Activated CD4-positive, alpha-beta T cell treated with anti-CD3 and anti-CD28 coated beads, Interleukin-2, amount 10 ng/mL, durations not matched to agents 7 days and 5 days (primary cell): ENCODE measurements around the gene GRK3. TPM values are rescaled to one million over a fixed set of nuclear protein-coding genes. Genes with fewer than 3 reads are reported as not detected.

ENCODE experiments used
- CTCF ChIA-PET: fragments of 350-600 bp; sonication (Branson Sonifier 250); formaldehyde crosslinking; loops from one replicate; lab custom pipeline; 2021; ENCODE audit warnings: antibody characterized with exemption; lab: Charles Lee
- POLR2A ChIA-PET: fragments of 350-600 bp; sonication (Branson Sonifier 250); formaldehyde crosslinking; loops from one replicate; lab custom pipeline; 2021; ENCODE audit warnings: antibody characterized with exemption; lab: Charles Lee
- DNase-seq: peaks from one replicate; pipeline ENCODE4 v3.0.0-alpha.2; 2020
- H3K27ac Mint-ChIP-seq: one replicate; pipeline ENCODE4 v1.8.0; 2021; ENCODE audit warnings: mild to moderate bottlenecking, moderate library complexity, mixed read lengths
- H3K27me3 Mint-ChIP-seq: one replicate; pipeline ENCODE4 v1.8.0; 2021; ENCODE audit warnings: mixed read lengths
- H3K36me3 Mint-ChIP-seq: one replicate; pipeline ENCODE4 v1.8.0; 2021; ENCODE audit warnings: low read depth, mixed read lengths
- H3K4me1 Mint-ChIP-seq: one replicate; pipeline ENCODE4 v1.8.0; 2021; ENCODE audit warnings: mixed read lengths
- H3K4me3 Mint-ChIP-seq: one replicate; pipeline ENCODE4 v1.8.0; 2021; ENCODE audit warnings: mild to moderate bottlenecking, moderate library complexity, mixed read lengths
- H3K9me3 Mint-ChIP-seq: one replicate; pipeline ENCODE4 v1.8.0; 2021; ENCODE audit warnings: mixed read lengths
- total RNA-seq, 2 experiments: library from RNA; stranded (reverse); gene quantifications; one replicate each; pipeline ENCODE4 v1.2.3, GENCODE V29; 2021

GRK3 gene
- total RNA-seq, 2 experiments from 2014 or later: 23.4 to 24.2 TPM

GRCh38 chr22:25692397-25693267 lies 128.2 kb downstream of the GRK3 start:
- ChIA-PET CTCF (interaction anchor here (0.6 to 0.8 kb wide), 2 partner anchors 26 to 170 kb away, joined by 3 to 5 read pairs; no protein-coding TSS in a partner anchor), POLR2A (interaction anchor here (0.6 kb wide), 1 partner anchor 9 kb away, joined by 4 read pairs; no protein-coding TSS in a partner anchor)
- no peaks in the 10 kb centered on the region for H3K27me3 Mint-ChIP-seq
- H3K27ac Mint-ChIP-seq: no peak overlapping the region
- DNase-seq: no peak
- peaks cover 33% of the 10 kb centered on the region for H3K36me3 Mint-ChIP-seq
- H3K4me3 Mint-ChIP-seq: no peak overlapping the region
- H3K9me3 Mint-ChIP-seq: no peaks in the 10 kb centered on the region
- peaks cover under 1% of the 10 kb centered on the region for H3K4me1 Mint-ChIP-seq

- H3K27me3 Mint-ChIP-seq: no peaks in the 10 kb centered on the region
- CTCF ChIA-PET: interaction anchor here (0.8 kb wide), 1 partner anchor 25 kb away, joined by 3 read pairs; no protein-coding TSS in a partner anchor
These were observed 128.7 kb downstream of the GRK3 start for GRCh38 chr22:25693268-25693565.

GRCh38 chr22:25694196-25694907 lies 129.9 kb downstream of the GRK3 start:
- CTCF ChIA-PET: interaction anchor here (1.3 kb wide), 1 partner anchor 12 kb away, joined by 3 read pairs; no protein-coding TSS in a partner anchor
- no peaks in the 10 kb centered on the region for H3K27me3 Mint-ChIP-seq

More at GRCh38 chr22:25693268-25693565, 128.7 kb downstream of the GRK3 start:
- Mint-ChIP-seq H3K4me1 (peaks cover 5% of the 10 kb centered on the region), H3K27ac (no peak overlapping the region), H3K4me3 (no peak overlapping the region), H3K36me3 (peaks cover 36% of the 10 kb centered on the region), H3K9me3 (no peaks in the 10 kb centered on the region)
- POLR2A ChIA-PET: interaction anchor here (0.6 kb wide), 1 partner anchor 9 kb away, joined by 4 read pairs; no protein-coding TSS in a partner anchor
- DNase-seq: no peak

GRCh38 chr22:25695146-25695545 lies 130.7 kb downstream of the GRK3 start:
- H3K9me3 Mint-ChIP-seq: no peaks in the 10 kb centered on the region
- ChIA-PET CTCF (interaction anchor here (0.6 to 1.3 kb wide), 2 partner anchors 13 to 157 kb away, joined by 3 read pairs; no protein-coding TSS in a partner anchor), POLR2A (no interaction called here)
- H3K36me3 Mint-ChIP-seq: peaks cover 39% of the 10 kb centered on the region
- peaks cover 16% of the 10 kb centered on the region for H3K4me1 Mint-ChIP-seq
- H3K27me3 Mint-ChIP-seq: no peaks in the 10 kb centered on the region
- DNase-seq: no peak
- H3K4me3 Mint-ChIP-seq: no peak overlapping the region
- no peak overlapping the region for H3K27ac Mint-ChIP-seq

More at GRCh38 chr22:25694196-25694907, 129.9 kb downstream of the GRK3 start:
- Mint-ChIP-seq H3K4me1 (peaks cover 12% of the 10 kb centered on the region), H3K9me3 (no peaks in the 10 kb centered on the region), H3K27ac (no peak overlapping the region), H3K4me3 (no peak overlapping the region), H3K36me3 (peaks cover 40% of the 10 kb centered on the region)
- DNase-seq: no peak
- POLR2A ChIA-PET: no interaction called here

GRCh38 chr22:25696763-25697162 lies 132.3 kb downstream of the GRK3 start:
- Mint-ChIP-seq H3K4me1 (peaks cover 25% of the 10 kb centered on the region), H3K9me3 (no peaks in the 10 kb centered on the region), H3K27me3 (no peaks in the 10 kb centered on the region), H3K4me3 (no peak overlapping the region), H3K36me3 (peaks cover 34% of the 10 kb centered on the region), H3K27ac (no peak overlapping the region)
- no peak for DNase-seq
- CTCF ChIA-PET: interaction anchor here (1.0 to 1.5 kb wide), 5 partner anchors 8 to 131 kb away, joined by 3 read pairs; no protein-coding TSS in a partner anchor
- POLR2A ChIA-PET: interaction anchor here (0.7 kb wide), 1 partner anchor 1153 kb away, joined by 3 read pairs; no protein-coding TSS in a partner anchor

GRCh38 chr22:25697181-25697664 lies 132.7 kb downstream of the GRK3 start:
- Mint-ChIP-seq H3K27ac (no peak overlapping the region), H3K27me3 (no peaks in the 10 kb centered on the region), H3K4me1 (peaks cover 29% of the 10 kb centered on the region), H3K9me3 (no peaks in the 10 kb centered on the region), H3K4me3 (no peak overlapping the region), H3K36me3 (peaks cover 35% of the 10 kb centered on the region)
- DNase-seq: no peak
- POLR2A ChIA-PET: interaction anchor here (0.7 kb wide), 1 partner anchor 1152 kb away, joined by 3 read pairs; no protein-coding TSS in a partner anchor
- CTCF ChIA-PET: interaction anchor here (0.5 to 1.5 kb wide), 5 partner anchors 9 to 132 kb away, joined by 3 read pairs; no protein-coding TSS in a partner anchor

GRCh38 chr22:25697978-25698377 lies 133.5 kb downstream of the GRK3 start:
- Mint-ChIP-seq H3K4me1 (peaks cover 35% of the 10 kb centered on the region), H3K9me3 (no peaks in the 10 kb centered on the region), H3K36me3 (peaks cover 29% of the 10 kb centered on the region), H3K27me3 (no peaks in the 10 kb centered on the region), H3K4me3 (no peak overlapping the region), H3K27ac (no peak overlapping the region)
- ChIA-PET CTCF (interaction anchor here (0.5 to 1.5 kb wide), 3 partner anchors 53 to 133 kb away, joined by 3 read pairs; no protein-coding TSS in a partner anchor), POLR2A (no interaction called here)
- DNase-seq: no peak

GRCh38 chr22:25698461-25698860 lies 134.0 kb downstream of the GRK3 start:
- H3K4me1 Mint-ChIP-seq: peaks cover 39% of the 10 kb centered on the region
- H3K27me3 Mint-ChIP-seq: no peaks in the 10 kb centered on the region
- no peak overlapping the region for H3K4me3 Mint-ChIP-seq
- no peak overlapping the region for H3K27ac Mint-ChIP-seq
- no peaks in the 10 kb centered on the region for H3K9me3 Mint-ChIP-seq
- ChIA-PET POLR2A (no interaction called here), CTCF (interaction anchor here (1.5 kb wide), 1 partner anchor 52 kb away, joined by 3 read pairs; no protein-coding TSS in a partner anchor)
- H3K36me3 Mint-ChIP-seq: peaks cover 32% of the 10 kb centered on the region
- no peak for DNase-seq

- no peak overlapping the region for H3K27ac Mint-ChIP-seq
- ChIA-PET POLR2A (no interaction called here), CTCF (no interaction called here)
- H3K9me3 Mint-ChIP-seq: no peaks in the 10 kb centered on the region
- H3K4me3 Mint-ChIP-seq: no peak overlapping the region
- no peaks in the 10 kb centered on the region for H3K27me3 Mint-ChIP-seq
- peaks cover 37% of the 10 kb centered on the region for H3K36me3 Mint-ChIP-seq
- no peak for DNase-seq
- peaks cover 44% of the 10 kb centered on the region for H3K4me1 Mint-ChIP-seq
These were observed 134.5 kb downstream of the GRK3 start for GRCh38 chr22:25698978-25699377.

- no peaks in the 10 kb centered on the region for H3K9me3 Mint-ChIP-seq
- POLR2A ChIA-PET: no interaction called here
These were observed 136.7 kb downstream of the GRK3 start for GRCh38 chr22:25701056-25701780.

GRCh38 chr22:25702040-25702439 lies 137.6 kb downstream of the GRK3 start:
- peaks cover 54% of the 10 kb centered on the region for H3K36me3 Mint-ChIP-seq
- peaks cover 64% of the 10 kb centered on the region for H3K4me1 Mint-ChIP-seq
- no peak for DNase-seq
- no peaks in the 10 kb centered on the region for H3K27me3 Mint-ChIP-seq
- peak overlapping the region; percentile 12 for H3K4me3 Mint-ChIP-seq
- POLR2A ChIA-PET: no interaction called here
- H3K9me3 Mint-ChIP-seq: no peaks in the 10 kb centered on the region
- CTCF ChIA-PET: interaction anchor here (1.4 kb wide), 1 partner anchor 71 kb away, joined by 6 read pairs; no protein-coding TSS in a partner anchor
- peak overlapping the region; percentile 91 for H3K27ac Mint-ChIP-seq

More at GRCh38 chr22:25701056-25701780, 136.7 kb downstream of the GRK3 start:
- Mint-ChIP-seq H3K36me3 (peaks cover 48% of the 10 kb centered on the region), H3K4me3 (peak overlapping the region; percentile 35), H3K27me3 (no peaks in the 10 kb centered on the region), H3K4me1 (peaks cover 61% of the 10 kb centered on the region), H3K27ac (peak overlapping the region; percentile 79)
- CTCF ChIA-PET: interaction anchor here (0.6 to 2.0 kb wide), 2 partner anchors 56 to 72 kb away, joined by 3 to 6 read pairs; no protein-coding TSS in a partner anchor
- DNase-seq: no peak
